ENCODE measurements around the gene MAP2K5.

MAP2K5 gene

DNA sequence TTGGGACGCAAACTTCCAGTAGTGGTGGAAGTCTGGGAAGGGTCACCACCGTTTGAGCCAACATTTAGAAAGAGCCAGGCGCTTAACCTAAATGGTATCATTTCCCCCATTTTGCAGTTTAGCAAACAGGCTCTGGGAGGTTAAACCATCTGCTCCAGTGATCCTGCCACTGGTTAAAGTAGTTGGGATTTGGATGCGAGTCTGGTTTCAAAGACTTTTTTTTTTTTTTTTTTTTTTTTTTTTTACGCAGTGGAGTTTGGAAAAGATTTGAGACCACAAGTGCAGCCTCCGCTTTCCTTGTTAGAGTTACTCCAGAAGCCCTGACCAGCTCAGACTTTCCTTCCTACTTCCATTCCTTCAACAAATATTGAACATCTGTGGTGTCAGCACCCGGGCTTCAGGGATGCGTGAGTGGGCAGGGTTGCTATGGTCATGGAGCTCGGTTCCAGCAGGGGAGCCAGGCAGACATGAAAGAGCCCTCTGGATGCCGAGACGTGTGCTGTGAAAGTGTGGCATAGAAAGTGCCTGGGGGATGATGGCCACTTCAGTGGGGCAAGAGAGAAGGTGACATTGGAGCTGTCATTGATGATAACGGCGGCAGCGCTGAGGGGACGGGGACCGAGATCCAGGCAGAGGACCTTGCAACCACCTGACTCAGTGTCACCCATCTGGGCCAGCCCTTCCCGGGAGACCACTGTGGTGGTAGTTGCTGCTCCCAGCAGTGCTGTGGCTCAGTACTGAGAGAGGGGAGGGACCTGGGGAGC is 298.4 kb downstream of the MAP2K5 start (continued):
- TF ChIP-seq SETDB1 (IDR thresholded peaks at IDR 0.05; ENCODE audit: insufficient read length, low read length) (no peak), ZFP3 (tag by site-specific recombination; IDR thresholded peaks at IDR 0.05; ENCODE audit: low read depth) (no peak), ZBTB1 (tag by site-specific recombination; IDR thresholded peaks at IDR 0.05) (no peak), ZNF138 (tag by site-specific recombination; IDR thresholded peaks at IDR 0.05; ENCODE audit: borderline replicate concordance) (no peak), GLIS1 (tag by site-specific recombination; IDR thresholded peaks at IDR 0.05) (peak; percentile 73), ZNF121 (tag by site-specific recombination; IDR thresholded peaks at IDR 0.05) (no peak), SP3 (tag by site-specific recombination; IDR thresholded peaks at IDR 0.05) (no peak), KLF1 (tag by site-specific recombination; IDR thresholded peaks at IDR 0.05) (no peak), YY1 (tag by site-specific recombination; IDR thresholded peaks at IDR 0.05) (peak; percentile 29; the same call in 1 of the 2 replicates), PRDM1 (tag by site-specific recombination; IDR thresholded peaks at IDR 0.05) (peak; percentile 99), ZNF366 (tag by site-specific recombination; conservative IDR thresholded peaks at IDR 0.05) (0 out of 2 replicates have a peak, but pooled peaks have one; percentile 35), ZNF544 (tag by site-specific recombination; IDR thresholded peaks at IDR 0.05) (no peak), ZNF24 (tag by site-specific recombination; IDR thresholded peaks at IDR 0.05) (no peak), ZNF350 (tag by site-specific recombination; IDR thresholded peaks at IDR 0.05) (no peak), ZNF354C (tag by site-specific recombination; IDR thresholded peaks at IDR 0.05; ENCODE audit: borderline replicate concordance, low read depth) (no peak), ZNF626 (tag by site-specific recombination; IDR thresholded peaks at IDR 0.05) (no peak)
- TF ChIP-seq, protein P1, sequence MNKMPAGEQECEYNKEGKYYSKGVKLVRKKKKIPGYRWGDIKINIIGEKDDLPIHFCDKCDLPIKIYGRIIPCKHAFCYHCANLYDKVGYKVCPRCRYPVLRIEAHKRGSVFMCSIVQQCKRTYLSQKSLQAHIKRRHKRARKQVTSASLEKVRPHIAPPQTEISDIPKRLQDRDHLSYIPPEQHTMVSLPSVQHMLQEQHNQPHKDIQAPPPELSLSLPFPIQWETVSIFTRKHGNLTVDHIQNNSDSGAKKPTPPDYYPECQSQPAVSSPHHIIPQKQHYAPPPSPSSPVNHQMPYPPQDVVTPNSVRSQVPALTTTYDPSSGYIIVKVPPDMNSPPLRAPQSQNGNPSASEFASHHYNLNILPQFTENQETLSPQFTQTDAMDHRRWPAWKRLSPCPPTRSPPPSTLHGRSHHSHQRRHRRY (tag by site-specific recombination; IDR thresholded peaks at IDR 0.05): no peak; the same call in 1 of the 2 replicates
- TF ChIP-seq, protein P2, sequence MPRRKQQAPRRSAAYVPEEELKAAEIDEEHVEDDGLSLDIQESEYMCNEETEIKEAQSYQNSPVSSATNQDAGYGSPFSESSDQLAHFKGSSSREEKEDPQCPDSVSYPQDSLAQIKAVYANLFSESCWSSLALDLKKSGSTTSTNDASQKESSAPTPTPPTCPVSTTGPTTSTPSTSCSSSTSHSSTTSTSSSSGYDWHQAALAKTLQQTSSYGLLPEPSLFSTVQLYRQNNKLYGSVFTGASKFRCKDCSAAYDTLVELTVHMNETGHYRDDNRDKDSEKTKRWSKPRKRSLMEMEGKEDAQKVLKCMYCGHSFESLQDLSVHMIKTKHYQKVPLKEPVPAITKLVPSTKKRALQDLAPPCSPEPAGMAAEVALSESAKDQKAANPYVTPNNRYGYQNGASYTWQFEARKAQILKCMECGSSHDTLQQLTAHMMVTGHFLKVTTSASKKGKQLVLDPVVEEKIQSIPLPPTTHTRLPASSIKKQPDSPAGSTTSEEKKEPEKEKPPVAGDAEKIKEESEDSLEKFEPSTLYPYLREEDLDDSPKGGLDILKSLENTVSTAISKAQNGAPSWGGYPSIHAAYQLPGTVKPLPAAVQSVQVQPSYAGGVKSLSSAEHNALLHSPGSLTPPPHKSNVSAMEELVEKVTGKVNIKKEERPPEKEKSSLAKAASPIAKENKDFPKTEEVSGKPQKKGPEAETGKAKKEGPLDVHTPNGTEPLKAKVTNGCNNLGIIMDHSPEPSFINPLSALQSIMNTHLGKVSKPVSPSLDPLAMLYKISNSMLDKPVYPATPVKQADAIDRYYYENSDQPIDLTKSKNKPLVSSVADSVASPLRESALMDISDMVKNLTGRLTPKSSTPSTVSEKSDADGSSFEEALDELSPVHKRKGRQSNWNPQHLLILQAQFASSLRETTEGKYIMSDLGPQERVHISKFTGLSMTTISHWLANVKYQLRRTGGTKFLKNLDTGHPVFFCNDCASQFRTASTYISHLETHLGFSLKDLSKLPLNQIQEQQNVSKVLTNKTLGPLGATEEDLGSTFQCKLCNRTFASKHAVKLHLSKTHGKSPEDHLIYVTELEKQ (tag by site-specific recombination; IDR thresholded peaks at IDR 0.05; ENCODE audit: borderline replicate concordance): no peak
- TF ChIP-seq, protein P3, sequence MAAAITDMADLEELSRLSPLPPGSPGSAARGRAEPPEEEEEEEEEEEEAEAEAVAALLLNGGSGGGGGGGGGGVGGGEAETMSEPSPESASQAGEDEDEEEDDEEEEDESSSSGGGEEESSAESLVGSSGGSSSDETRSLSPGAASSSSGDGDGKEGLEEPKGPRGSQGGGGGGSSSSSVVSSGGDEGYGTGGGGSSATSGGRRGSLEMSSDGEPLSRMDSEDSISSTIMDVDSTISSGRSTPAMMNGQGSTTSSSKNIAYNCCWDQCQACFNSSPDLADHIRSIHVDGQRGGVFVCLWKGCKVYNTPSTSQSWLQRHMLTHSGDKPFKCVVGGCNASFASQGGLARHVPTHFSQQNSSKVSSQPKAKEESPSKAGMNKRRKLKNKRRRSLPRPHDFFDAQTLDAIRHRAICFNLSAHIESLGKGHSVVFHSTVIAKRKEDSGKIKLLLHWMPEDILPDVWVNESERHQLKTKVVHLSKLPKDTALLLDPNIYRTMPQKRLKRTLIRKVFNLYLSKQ (tag by site-specific recombination; IDR thresholded peaks at IDR 0.05; ENCODE audit: borderline replicate concordance): no peak
- TF ChIP-seq, protein P4, sequence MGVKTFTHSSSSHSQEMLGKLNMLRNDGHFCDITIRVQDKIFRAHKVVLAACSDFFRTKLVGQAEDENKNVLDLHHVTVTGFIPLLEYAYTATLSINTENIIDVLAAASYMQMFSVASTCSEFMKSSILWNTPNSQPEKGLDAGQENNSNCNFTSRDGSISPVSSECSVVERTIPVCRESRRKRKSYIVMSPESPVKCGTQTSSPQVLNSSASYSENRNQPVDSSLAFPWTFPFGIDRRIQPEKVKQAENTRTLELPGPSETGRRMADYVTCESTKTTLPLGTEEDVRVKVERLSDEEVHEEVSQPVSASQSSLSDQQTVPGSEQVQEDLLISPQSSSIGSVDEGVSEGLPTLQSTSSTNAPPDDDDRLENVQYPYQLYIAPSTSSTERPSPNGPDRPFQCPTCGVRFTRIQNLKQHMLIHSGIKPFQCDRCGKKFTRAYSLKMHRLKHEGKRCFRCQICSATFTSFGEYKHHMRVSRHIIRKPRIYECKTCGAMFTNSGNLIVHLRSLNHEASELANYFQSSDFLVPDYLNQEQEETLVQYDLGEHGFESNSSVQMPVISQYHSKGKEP (tag by site-specific recombination; IDR thresholded peaks at IDR 0.05): no peak
- TF ChIP-seq, protein P5, sequence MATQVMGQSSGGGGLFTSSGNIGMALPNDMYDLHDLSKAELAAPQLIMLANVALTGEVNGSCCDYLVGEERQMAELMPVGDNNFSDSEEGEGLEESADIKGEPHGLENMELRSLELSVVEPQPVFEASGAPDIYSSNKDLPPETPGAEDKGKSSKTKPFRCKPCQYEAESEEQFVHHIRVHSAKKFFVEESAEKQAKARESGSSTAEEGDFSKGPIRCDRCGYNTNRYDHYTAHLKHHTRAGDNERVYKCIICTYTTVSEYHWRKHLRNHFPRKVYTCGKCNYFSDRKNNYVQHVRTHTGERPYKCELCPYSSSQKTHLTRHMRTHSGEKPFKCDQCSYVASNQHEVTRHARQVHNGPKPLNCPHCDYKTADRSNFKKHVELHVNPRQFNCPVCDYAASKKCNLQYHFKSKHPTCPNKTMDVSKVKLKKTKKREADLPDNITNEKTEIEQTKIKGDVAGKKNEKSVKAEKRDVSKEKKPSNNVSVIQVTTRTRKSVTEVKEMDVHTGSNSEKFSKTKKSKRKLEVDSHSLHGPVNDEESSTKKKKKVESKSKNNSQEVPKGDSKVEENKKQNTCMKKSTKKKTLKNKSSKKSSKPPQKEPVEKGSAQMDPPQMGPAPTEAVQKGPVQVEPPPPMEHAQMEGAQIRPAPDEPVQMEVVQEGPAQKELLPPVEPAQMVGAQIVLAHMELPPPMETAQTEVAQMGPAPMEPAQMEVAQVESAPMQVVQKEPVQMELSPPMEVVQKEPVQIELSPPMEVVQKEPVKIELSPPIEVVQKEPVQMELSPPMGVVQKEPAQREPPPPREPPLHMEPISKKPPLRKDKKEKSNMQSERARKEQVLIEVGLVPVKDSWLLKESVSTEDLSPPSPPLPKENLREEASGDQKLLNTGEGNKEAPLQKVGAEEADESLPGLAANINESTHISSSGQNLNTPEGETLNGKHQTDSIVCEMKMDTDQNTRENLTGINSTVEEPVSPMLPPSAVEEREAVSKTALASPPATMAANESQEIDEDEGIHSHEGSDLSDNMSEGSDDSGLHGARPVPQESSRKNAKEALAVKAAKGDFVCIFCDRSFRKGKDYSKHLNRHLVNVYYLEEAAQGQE (tag by site-specific recombination; IDR thresholded peaks at IDR 0.05): no peak
- TF ChIP-seq, protein P6, sequence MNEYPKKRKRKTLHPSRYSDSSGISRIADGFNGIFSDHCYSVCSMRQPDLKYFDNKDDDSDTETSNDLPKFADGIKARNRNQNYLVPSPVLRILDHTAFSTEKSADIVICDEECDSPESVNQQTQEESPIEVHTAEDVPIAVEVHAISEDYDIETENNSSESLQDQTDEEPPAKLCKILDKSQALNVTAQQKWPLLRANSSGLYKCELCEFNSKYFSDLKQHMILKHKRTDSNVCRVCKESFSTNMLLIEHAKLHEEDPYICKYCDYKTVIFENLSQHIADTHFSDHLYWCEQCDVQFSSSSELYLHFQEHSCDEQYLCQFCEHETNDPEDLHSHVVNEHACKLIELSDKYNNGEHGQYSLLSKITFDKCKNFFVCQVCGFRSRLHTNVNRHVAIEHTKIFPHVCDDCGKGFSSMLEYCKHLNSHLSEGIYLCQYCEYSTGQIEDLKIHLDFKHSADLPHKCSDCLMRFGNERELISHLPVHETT (tag by site-specific recombination; IDR thresholded peaks at IDR 0.05): no peak
- TF ChIP-seq, protein P7, sequence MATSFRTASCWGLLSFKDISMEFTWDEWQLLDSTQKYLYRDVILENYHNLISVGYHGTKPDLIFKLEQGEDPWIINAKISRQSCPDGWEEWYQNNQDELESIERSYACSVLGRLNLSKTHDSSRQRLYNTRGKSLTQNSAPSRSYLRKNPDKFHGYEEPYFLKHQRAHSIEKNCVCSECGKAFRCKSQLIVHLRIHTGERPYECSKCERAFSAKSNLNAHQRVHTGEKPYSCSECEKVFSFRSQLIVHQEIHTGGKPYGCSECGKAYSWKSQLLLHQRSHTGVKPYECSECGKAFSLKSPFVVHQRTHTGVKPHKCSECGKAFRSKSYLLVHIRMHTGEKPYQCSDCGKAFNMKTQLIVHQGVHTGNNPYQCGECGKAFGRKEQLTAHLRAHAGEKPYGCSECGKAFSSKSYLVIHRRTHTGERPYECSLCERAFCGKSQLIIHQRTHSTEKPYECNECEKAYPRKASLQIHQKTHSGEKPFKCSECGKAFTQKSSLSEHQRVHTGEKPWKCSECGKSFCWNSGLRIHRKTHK (tag by site-specific recombination; IDR thresholded peaks at IDR 0.05): no peak
- TF ChIP-seq, protein P8, sequence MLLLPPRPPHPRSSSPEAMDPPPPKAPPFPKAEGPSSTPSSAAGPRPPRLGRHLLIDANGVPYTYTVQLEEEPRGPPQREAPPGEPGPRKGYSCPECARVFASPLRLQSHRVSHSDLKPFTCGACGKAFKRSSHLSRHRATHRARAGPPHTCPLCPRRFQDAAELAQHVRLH (tag by site-specific recombination; IDR thresholded peaks at IDR 0.05): no peak
